ENCODE results near the gene F13B. TPM values are rescaled to one million over a fixed set of nuclear protein-coding genes. Genes with fewer than 3 reads are reported as not detected.
"Not testable (repeated sequence)": the region's sequence is repeated elsewhere in the genome, so short reads cannot be mapped to it uniquely, and the experiment has no call there.

The F13B gene
- total RNA-seq, 2 donors from 2014 or later = not detected

- peaks cover 4 to 7% of the 10 kb centered on the region in 2 donors for H3K9me3 Mint-ChIP-seq
- DNase-seq (ENCODE audit: low spot score in 2 of 2) (no peak), ATAC-seq (no peak)
- no peaks in the 10 kb centered on the region for H3K36me3 Mint-ChIP-seq
- no peak overlapping the region for H3K27ac Mint-ChIP-seq
These were observed 58.2 kb downstream of the F13B start for GRCh38 chr1:197008861-197009260.

GRCh38 chr1:197003132-197003531 is 63.9 kb downstream of the F13B start:
- no peak for DNase-seq (ENCODE audit: low spot score in 2 of 2)
- Mint-ChIP-seq H3K36me3 (no peaks in the 10 kb centered on the region), H3K27ac (no peak overlapping the region), H3K9me3 (no peaks in the 10 kb centered on the region)
- no peak for ATAC-seq

GRCh38 chr1:197001828-197002227 is 65.2 kb downstream of the F13B start:
- no peak for ATAC-seq
- Mint-ChIP-seq H3K9me3 (no peaks in the 10 kb centered on the region), H3K27ac (no peak overlapping the region), H3K36me3 (no peaks in the 10 kb centered on the region)
- DNase-seq (ENCODE audit: low spot score in 2 of 2) = no peak

- H3K9me3 Mint-ChIP-seq = no peaks in the 10 kb centered on the region
These were observed 69.6 kb downstream of the F13B start for GRCh38 chr1:196997423-196997822.

GRCh38 chr1:196993916-196994315 is 73.1 kb downstream of the F13B start:
- Mint-ChIP-seq H3K9me3 (peaks cover 0 to 4% of the 10 kb centered on the region in 2 donors), H3K27ac (no peak overlapping the region), H3K36me3 (no peaks in the 10 kb centered on the region)
- no peak for DNase-seq (ENCODE audit: low spot score in 2 of 2)
- ATAC-seq = no peak

More at GRCh38 chr1:196997423-196997822, 69.6 kb downstream of the F13B start:
- ATAC-seq (no peak), DNase-seq (ENCODE audit: low spot score in 2 of 2) (no peak)
- Mint-ChIP-seq H3K36me3 (no peaks in the 10 kb centered on the region), H3K27ac (no peak overlapping the region)

DNA sequence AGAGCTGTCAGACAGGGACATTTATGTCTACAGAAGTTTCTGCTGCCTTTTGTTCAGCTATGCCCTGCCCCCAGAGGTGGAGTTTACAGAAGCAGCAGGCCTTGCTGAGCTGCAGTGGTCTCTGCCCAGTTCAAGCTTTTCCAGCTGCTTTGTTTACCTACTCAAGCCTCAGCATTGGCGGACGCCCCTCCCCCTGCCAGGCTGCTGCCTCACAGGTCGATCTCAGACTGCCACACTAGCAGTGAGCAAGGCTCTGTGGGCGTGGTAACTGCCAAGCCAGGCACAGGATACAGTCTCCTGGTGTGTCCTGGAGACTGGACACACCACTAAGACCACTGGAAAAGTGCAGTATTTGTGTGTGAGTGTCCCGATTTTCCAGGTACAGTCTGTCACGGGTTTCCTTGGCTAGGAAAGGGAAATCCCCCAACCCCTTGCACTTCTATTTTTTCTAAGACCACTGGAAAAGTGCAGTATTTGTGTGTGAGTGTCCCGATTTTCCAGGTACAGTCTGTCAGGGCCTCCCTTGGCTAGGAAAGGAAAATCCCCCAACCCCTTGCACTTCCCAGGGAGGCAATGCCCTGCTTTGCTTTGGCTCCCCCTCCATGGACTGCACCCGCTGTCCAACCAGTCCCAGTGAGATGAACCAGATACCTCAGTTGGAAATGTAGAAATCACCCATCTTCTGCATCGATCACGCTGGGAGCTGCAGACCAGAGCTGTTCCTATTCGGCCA is 75.0 kb downstream of the F13B start:
- DNase-seq (ENCODE audit: low spot score in 2 of 2); H3K27ac Mint-ChIP-seq; ATAC-seq; H3K36me3 Mint-ChIP-seq: not testable (repeated sequence)
- H3K9me3 Mint-ChIP-seq = peaks cover 0 to 10% of the 10 kb centered on the region in 2 donors

Other genes starting within 250 kb of the F13B start
- gene CFHR1, start 247.5 kb downstream of the F13B start, total RNA-seq = not detected
- not detected for gene CFHR4, start 179.2 kb downstream of the F13B start, total RNA-seq
- gene CFHR2, start 123.5 kb downstream of the F13B start, total RNA-seq = not detected
- not detected for gene CFHR5, start 89.7 kb downstream of the F13B start, total RNA-seq
- gene ASPM, start 79.4 kb upstream of the F13B start, total RNA-seq = 10 to 100 TPM; 37.1 to 49.3 TPM
- 10 to 100 TPM in 1 of 2 donors, 1 to 10 TPM in 1; 5.8 to 13.0 TPM for gene ZBTB41, start 134.0 kb upstream of the F13B start, total RNA-seq
- under 1 TPM; 0.10 to 0.20 TPM for gene CRB1, start 201.0 kb upstream of the F13B start, total RNA-seq

Measured in activated naive CD4-positive, alpha-beta T cell treated with anti-CD3 and anti-CD28 coated beads, Interleukin-2, amount 50 U/mL, for 72 hours (primary cell).